Measurements from ENCODE around the gene FNIP2.
A peak's percentile ranks its signal among the peaks of the same experiment; 100 is the strongest.

FNIP2 gene

GRCh38 chr4:158845311-158846041 lies 76.7 kb downstream of the FNIP2 start:
- no peak for DNase-seq

GRCh38 chr4:158847535-158847934 lies 78.7 kb downstream of the FNIP2 start:
- no peak for DNase-seq

GRCh38 chr4:158849681-158850080 lies 80.9 kb downstream of the FNIP2 start:
- DNase-seq: no peak

- DNase-seq: no peak
Observed at GRCh38 chr4:158850371-158850770, 81.5 kb downstream of the FNIP2 start.

- DNase-seq: peak; percentile 28
Observed at GRCh38 chr4:158850800-158851644, 82.2 kb downstream of the FNIP2 start.

DNA sequence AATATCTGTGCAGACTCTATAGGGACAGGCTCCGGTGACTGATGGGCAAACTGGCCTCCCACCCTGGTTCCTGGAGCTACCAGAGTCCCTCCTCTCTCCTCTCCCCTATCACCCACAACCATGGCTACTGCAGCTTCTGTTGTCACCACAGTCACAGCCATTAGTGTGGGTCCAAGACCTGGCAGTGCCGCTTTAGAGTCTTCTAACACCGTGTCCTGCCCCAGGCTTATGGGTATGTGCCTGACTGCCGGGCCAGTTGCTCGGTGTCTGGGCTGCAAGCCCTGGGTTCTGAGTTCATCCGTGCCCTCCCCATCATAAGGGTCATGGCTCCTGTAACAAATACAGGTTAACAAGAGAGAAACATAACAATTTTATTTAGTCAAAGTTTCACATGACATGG lies 85.4 kb downstream of the FNIP2 start:
- no peak for DNase-seq

DNA sequence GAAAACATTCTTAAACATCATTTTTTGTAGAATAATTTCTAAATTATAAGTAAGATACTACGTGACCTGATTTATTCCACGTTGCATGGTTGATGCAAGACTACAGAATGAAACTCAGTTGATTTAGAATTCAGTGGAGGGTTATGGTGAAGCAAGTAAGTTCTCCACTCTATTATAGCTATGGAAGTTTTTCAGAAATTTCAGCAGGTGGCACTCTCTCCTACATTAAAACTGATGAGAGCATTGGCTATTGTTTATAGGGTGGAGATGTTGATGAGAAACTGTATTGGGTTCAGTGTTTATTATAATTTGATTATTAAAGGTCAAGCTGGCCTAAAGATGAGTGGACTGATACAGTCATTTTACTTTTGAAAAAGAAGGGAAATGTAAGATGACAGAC lies 88.0 kb downstream of the FNIP2 start:
- peak; percentile 54 for DNase-seq

GRCh38 chr4:158857951-158858350 lies 89.1 kb downstream of the FNIP2 start:
- DNase-seq: no peak

GRCh38 chr4:158858410-158859199 lies 89.8 kb downstream of the FNIP2 start:
- peak; percentile 52 for DNase-seq

DNA sequence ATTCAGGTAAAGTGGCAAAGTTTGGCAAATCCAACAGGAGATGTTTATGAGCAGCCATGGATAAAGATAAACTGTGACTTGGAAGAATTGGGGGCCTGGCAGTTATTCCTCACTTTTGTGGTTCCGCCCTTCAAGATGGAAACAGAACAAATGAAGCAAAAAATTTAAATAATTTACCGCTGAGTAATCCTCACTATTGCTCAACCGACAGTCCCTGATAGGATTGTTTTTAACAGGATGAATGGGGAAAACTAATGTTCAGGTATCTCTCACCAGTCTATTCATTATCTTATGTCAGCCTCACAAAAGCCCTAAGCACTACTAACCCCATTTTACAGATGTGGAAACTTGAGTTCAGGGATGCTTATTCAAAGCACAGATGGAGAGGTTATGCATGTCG lies 90.8 kb downstream of the FNIP2 start:
- DNase-seq: no peak

GRCh38 chr4:158860856-158861255 lies 92.0 kb downstream of the FNIP2 start:
- no peak for DNase-seq

- DNase-seq: no peak
Observed at GRCh38 chr4:158861281-158861680, 92.5 kb downstream of the FNIP2 start.

DNA sequence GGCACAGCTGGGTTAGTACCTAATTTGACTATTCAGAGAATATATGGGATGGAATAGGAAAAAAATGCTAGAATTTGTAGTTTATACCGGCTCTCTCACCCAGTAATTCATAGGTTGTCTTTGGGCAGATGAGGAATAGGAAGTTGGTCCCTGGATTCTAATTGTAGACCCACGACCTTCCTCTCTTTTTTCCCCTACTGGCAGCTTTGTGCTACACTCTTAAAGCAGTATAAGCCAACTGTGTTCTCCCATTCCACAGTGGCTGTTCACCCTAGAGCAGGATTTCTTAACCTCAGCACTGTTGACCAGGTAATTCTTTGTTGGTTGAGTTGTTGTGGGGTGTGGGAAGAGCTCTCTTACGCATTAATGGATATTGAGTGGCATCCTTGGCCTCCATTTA lies 92.9 kb downstream of the FNIP2 start:
- no peak for DNase-seq

DNA sequence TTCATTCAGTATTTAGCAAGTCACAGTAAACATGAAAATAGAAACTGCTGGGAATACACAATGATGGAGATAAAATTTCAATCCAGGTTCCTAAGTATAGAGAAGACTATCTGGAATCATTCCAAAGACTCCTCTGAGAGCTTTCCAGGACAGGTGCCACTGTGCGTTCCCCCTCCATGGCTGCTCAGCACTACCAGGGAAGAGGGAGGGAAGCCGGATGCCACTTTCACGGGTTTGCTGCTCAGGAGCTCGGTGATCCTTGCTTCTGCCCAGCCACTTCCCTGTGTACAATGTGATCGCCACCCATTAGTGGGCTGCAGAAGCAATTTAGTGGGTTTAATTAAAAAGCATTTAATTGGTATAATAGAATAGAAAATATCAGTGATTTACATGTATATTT lies 94.5 kb downstream of the FNIP2 start:
- DNase-seq: no peak

- no peak for DNase-seq
Observed at GRCh38 chr4:158865520-158866177, 96.8 kb downstream of the FNIP2 start.

DNA sequence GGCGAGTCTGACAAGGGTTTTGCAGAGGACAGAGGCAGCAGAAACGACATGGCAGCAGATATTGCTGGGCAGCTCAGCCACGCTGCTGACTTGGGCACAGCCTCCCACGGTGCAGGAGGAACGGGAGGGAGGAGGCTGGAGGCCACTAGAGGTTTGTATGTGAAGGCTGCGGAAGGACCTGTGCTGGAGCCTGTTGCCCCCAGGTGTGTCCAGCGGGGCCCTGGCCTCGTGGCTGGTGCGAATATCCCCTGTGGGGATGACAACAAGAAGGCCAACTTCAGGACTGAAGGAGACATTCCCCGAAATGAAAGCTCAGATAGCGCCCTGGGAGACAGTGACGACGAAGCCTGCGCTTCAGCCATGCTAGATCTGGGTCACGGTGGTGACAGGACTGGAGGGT lies 100.2 kb downstream of the FNIP2 start:
- DNase-seq: no peak

DNA sequence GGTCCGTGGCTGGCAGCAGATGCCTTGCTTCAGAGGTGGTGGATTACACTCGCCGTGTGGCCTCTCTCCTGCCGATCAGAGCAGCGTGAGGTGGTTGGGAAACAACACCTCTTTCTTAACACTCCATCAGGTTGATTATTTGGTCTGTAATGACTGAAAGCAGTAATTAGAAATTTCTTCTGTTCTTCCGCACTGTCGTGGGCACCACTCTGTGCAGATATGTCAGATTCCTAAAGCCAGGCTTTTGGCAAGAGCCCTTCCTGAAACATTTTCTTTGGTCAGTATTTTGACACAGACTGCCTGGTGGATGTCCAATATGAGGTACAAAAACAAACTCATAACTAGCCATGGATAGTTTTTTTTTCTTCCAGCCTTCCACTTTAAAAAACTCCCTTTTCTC lies 100.9 kb downstream of the FNIP2 start:
- no peak for DNase-seq

- DNase-seq: no peak
Observed at GRCh38 chr4:158870282-158870625, 101.4 kb downstream of the FNIP2 start.

GRCh38 chr4:158870626-158871334 lies 102.0 kb downstream of the FNIP2 start:
- no peak for DNase-seq

DNA sequence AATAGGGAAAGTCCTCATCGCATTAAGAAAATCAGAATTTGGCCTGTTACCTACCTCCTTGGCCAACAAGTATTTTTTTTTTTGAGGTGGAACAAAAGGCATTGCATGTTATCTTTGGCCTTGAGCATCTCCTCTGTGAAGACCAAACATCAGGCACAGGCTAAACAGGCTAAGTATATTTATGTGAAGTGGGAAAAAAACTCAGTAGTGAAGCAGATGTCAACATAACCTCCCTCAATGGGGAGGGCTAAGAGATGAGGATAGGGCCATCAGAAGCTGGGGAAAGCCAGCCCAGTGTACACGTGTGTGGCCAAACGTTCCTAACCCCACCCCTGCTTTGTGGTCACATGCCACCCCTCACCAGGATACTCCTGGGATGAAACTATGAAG lies 102.5 kb downstream of the FNIP2 start:
- DNase-seq: no peak

GRCh38 chr4:158873795-158874401 lies 105.1 kb downstream of the FNIP2 start:
- DNase-seq: peak; percentile 88

DNA sequence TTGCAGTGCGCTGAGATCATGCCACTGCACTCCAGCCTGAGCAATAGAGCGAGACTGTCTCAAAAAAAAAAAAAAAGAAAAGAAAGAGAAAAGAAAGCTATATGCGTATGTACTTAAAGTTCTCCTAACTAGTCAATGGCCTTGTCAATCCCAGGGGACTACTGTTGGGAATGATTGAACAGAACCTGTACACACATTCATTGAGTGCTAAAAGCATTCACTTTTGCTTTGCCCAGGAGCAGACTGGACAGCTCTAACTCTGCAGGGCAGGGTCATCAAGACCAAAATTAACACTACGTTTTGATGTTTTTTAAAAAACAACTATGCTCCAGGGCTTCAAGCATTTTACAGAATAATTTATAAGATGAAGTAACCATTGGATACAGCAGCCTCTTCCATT lies 106.2 kb downstream of the FNIP2 start:
- no peak for DNase-seq
